GM12891 (cell line): ENCODE data around the gene RIF1.

Experiments used
- PAX5 ChIP-seq: IDR thresholded peaks from 2 replicates; pipeline ENCODE4 v1.6.1; 2011; ENCODE audit warnings: low read length, moderate library complexity, mild to moderate bottlenecking; ENCODE audit not compliant: insufficient read depth, severe bottlenecking
- POLR2A ChIP-seq: IDR thresholded peaks from 2 replicates; pipeline ENCODE4 v1.6.1; 2011; ENCODE audit warnings: low read depth, low read length, control low read depth
- TAF1 ChIP-seq: IDR thresholded peaks from 2 replicates; pipeline ENCODE4 v1.6.1; 2011; ENCODE audit warnings: low read depth, low read length, control low read depth

DNA sequence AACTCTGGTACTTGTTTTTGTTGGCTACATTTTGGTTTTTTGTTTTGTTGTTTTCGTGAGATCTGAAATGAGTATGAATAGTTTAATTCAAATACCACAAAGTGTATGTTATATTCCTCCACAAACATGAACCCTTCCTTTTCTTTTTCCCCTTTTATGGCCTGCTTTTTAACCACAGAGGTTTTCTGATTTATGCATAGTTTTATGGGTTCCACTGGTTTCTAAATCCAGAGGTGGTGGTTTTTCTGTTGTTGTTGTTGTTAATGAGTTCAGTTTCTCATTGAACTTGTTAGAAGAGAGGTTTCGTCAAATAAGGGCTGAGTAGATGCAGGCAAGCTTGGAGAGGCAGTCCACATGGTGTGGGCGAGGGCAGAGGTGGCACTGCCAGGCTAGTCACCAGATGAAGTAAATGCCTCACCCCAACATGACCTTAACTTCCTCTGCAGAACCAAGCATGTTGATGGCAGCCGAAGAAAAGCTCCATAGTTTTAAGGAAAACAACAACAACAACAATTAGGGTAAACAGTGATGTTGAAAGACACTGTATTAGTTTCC is 72.5 kb downstream of the RIF1 start:
- TF ChIP-seq POLR2A (no peak), PAX5 (no peak), TAF1 (no peak)
